ENCODE measurements around the gene PPP1R14D. TPM values are rescaled to one million over a fixed set of nuclear protein-coding genes. Genes with fewer than 3 reads are reported as not detected.

The PPP1R14D gene
- total RNA-seq, 1 experiment from 2014 or later: 0.65 TPM

- Histone ChIP-seq H3K79me2 (ENCODE audit: low read depth) (peaks cover 35% of the 10 kb centered on the region), H3K27me3 (ENCODE audit: insufficient read depth, low read depth) (no peaks in the 10 kb centered on the region), H4K20me1 (ENCODE audit: insufficient read depth) (0 out of 2 replicates have a peak, but pooled peaks cover under 1% of the 10 kb centered on the region), H3K4me3 (no peak overlapping the region), H3K9me3 (ENCODE audit: insufficient read depth, low read depth) (no peaks in the 10 kb centered on the region), H3F3A (ENCODE audit: insufficient read depth, low read depth) (peaks cover 22% of the 10 kb centered on the region), H3K4me2 (no peak overlapping the region), H3K27ac (no peak overlapping the region), H3K36me3 (ENCODE audit: low read depth) (0 out of 2 replicates have a peak, but pooled peaks cover 4% of the 10 kb centered on the region), H2AFZ (no peak overlapping the region), H3K4me1 (replicated peaks; ENCODE audit: insufficient read depth) (peaks cover 24% of the 10 kb centered on the region), H3K9me2 (ENCODE audit: insufficient read depth) (no peaks in the 10 kb centered on the region)
- ChIA-PET CTCF (interaction anchor here (0.7 kb wide), 1 partner anchor 23 kb away, joined by 6 read pairs; no protein-coding TSS in a partner anchor), POLR2A (ENCODE audit: unreplicated experiment) (no interaction called here)
- no TSS peak for BruUV-seq (replicated peaks)
- DNase-seq: no peak
- TF ChIP-seq, protein P1, sequence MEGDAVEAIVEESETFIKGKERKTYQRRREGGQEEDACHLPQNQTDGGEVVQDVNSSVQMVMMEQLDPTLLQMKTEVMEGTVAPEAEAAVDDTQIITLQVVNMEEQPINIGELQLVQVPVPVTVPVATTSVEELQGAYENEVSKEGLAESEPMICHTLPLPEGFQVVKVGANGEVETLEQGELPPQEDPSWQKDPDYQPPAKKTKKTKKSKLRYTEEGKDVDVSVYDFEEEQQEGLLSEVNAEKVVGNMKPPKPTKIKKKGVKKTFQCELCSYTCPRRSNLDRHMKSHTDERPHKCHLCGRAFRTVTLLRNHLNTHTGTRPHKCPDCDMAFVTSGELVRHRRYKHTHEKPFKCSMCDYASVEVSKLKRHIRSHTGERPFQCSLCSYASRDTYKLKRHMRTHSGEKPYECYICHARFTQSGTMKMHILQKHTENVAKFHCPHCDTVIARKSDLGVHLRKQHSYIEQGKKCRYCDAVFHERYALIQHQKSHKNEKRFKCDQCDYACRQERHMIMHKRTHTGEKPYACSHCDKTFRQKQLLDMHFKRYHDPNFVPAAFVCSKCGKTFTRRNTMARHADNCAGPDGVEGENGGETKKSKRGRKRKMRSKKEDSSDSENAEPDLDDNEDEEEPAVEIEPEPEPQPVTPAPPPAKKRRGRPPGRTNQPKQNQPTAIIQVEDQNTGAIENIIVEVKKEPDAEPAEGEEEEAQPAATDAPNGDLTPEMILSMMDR (conservative IDR thresholded peaks at IDR 0.05): no peak
- TF ChIP-seq EZH2 (IDR thresholded peaks at IDR 0.05; ENCODE audit: low read depth): no peak
- intact Hi-C loops (cut with micrococcal nuclease; ENCODE audit: unreplicated experiment): no loop called here
Observed at GRCh38 chr15:40853241-40853890, 24.9 kb upstream of the PPP1R14D start.

DNA sequence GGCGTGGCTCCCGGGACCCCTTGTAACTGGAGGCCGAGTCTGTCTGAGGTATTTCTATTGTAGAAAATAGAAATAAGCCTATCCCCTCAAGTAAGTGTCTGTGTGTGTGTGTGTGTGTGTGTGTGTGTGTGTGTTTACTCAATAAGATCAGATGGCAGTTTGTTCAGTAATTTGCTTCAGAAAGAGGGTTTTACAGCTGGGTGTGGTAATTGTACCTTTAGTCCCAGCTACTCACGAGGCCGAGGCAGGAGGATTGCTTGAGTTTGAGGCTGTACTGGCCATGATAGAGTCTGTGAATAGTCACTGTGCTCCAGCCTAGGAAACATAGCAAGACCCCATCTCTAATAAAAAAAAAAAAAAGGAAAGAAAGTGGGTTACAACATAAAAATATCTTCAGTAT, 24.0 kb upstream of the PPP1R14D start:
- POLR2A ChIA-PET (ENCODE audit: unreplicated experiment): no interaction called here

DNA sequence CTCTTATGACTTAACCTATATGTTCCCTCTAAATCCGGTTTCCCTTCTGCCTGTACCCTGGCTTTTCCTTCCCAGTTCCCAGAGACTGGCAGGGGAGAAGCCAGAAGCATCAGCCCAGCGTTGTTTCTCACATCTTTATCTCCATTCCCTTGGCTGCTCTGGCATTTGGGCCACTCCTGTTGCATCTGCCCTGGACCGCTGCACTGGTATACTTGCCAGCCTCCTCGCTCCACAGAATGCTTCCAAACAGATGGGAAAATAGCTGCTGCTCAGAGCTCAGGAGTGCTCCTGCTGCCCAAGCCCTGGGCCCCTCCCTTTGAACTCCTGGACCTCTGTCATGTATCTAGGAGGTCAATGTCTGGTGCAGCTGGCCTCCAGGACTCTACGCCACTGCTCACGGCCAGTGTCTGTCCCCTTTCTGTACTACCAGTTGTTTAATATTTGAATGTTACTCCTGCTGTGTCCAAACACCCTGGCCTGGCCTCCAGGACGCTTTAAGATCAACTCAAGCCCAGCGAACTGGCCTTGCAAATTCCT, 22.1 kb upstream of the PPP1R14D start:
- H3K9me2 ChIP-seq (ENCODE audit: insufficient read depth): no peaks in the 10 kb centered on the region
- POLR2A ChIA-PET (ENCODE audit: unreplicated experiment): no interaction called here
- no peaks in the 10 kb centered on the region for H3K9me3 ChIP-seq (ENCODE audit: insufficient read depth, low read depth)
- DNase-seq: no peak
- no TSS peak for BruUV-seq (replicated peaks)
- peaks cover 60% of the 10 kb centered on the region for H3K79me2 ChIP-seq (ENCODE audit: low read depth)
- 0 out of 2 replicates have a peak, but pooled peaks cover 5% of the 10 kb centered on the region for H4K20me1 ChIP-seq (ENCODE audit: insufficient read depth)
- no peak overlapping the region for H3K4me3 ChIP-seq
- peaks cover 26% of the 10 kb centered on the region for H3K4me1 ChIP-seq (replicated peaks; ENCODE audit: insufficient read depth)
- CTCF ChIA-PET: no interaction called here
- intact Hi-C loops (cut with micrococcal nuclease; ENCODE audit: unreplicated experiment): no loop called here
- H3K36me3 ChIP-seq (ENCODE audit: low read depth): 0 out of 2 replicates have a peak, but pooled peaks cover 4% of the 10 kb centered on the region
- no peak overlapping the region for H3K4me2 ChIP-seq
- H3K27ac ChIP-seq: no peak overlapping the region
- TF ChIP-seq, protein P1 (conservative IDR thresholded peaks at IDR 0.05): no peak
- no peak for TF ChIP-seq EZH2 (IDR thresholded peaks at IDR 0.05; ENCODE audit: low read depth)
- peaks cover 18% of the 10 kb centered on the region for H3F3A ChIP-seq (ENCODE audit: insufficient read depth, low read depth)
- no peak overlapping the region for H2AFZ ChIP-seq
- no peaks in the 10 kb centered on the region for H3K27me3 ChIP-seq (ENCODE audit: insufficient read depth, low read depth)

More for the DNA sequence above, 24.0 kb upstream of the PPP1R14D start:
- Histone ChIP-seq H3K4me2 (no peak overlapping the region), H3K36me3 (ENCODE audit: low read depth) (0 out of 2 replicates have a peak, but pooled peaks cover 4% of the 10 kb centered on the region), H2AFZ (no peak overlapping the region), H3K9me3 (ENCODE audit: insufficient read depth, low read depth) (no peaks in the 10 kb centered on the region), H3F3A (ENCODE audit: insufficient read depth, low read depth) (peaks cover 18% of the 10 kb centered on the region), H3K27me3 (ENCODE audit: insufficient read depth, low read depth) (no peaks in the 10 kb centered on the region), H3K27ac (no peak overlapping the region), H3K9me2 (ENCODE audit: insufficient read depth) (no peaks in the 10 kb centered on the region), H3K4me3 (no peak overlapping the region), H3K79me2 (ENCODE audit: low read depth) (peaks cover 43% of the 10 kb centered on the region), H4K20me1 (ENCODE audit: insufficient read depth) (0 out of 2 replicates have a peak, but pooled peaks cover 5% of the 10 kb centered on the region), H3K4me1 (replicated peaks; ENCODE audit: insufficient read depth) (peaks cover 26% of the 10 kb centered on the region)
- DNase-seq: no peak
- no TSS peak for BruUV-seq (replicated peaks)
- intact Hi-C loops (cut with micrococcal nuclease; ENCODE audit: unreplicated experiment): no loop called here
- CTCF ChIA-PET: interaction anchor here (0.7 kb wide), 1 partner anchor 22 kb away, joined by 6 read pairs; no protein-coding TSS in a partner anchor
- no peak for TF ChIP-seq EZH2 (IDR thresholded peaks at IDR 0.05; ENCODE audit: low read depth)
- TF ChIP-seq, protein P1 (conservative IDR thresholded peaks at IDR 0.05): no peak
